GM12873 (cell line): ENCODE data around the gene COL9A2.

Experiments used
- TF ChIP-seq, protein P1 (sequence below): IDR thresholded peaks from 2 replicates; pipeline ENCODE4 v1.5.1; 2012; ENCODE audit warnings: low read depth, mild to moderate bottlenecking, moderate library complexity, low read length, control low read depth; ENCODE audit not compliant: insufficient read depth; ENCODE audit errors: missing control alignments

The COL9A2 gene

DNA sequence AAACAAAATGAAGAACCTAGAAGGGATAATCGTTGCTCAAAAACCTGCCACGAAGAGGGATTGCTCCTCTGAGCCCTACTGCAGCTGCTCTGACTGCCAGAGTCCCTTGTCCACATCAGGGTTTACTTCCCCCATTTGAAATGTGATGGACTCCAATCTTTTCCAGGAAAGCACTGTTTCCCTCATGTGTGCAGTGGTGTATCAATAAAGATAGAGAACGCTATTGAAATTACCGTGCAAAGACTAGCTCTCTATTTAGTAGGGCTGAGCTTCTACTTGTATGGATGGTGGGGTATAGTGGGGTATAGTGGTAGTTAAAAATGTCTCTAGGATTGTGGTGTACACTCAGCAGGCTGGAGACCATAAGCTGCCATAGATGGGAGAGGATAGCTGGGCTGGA, 65.6 kb downstream of the COL9A2 start:
- TF ChIP-seq, protein P1, sequence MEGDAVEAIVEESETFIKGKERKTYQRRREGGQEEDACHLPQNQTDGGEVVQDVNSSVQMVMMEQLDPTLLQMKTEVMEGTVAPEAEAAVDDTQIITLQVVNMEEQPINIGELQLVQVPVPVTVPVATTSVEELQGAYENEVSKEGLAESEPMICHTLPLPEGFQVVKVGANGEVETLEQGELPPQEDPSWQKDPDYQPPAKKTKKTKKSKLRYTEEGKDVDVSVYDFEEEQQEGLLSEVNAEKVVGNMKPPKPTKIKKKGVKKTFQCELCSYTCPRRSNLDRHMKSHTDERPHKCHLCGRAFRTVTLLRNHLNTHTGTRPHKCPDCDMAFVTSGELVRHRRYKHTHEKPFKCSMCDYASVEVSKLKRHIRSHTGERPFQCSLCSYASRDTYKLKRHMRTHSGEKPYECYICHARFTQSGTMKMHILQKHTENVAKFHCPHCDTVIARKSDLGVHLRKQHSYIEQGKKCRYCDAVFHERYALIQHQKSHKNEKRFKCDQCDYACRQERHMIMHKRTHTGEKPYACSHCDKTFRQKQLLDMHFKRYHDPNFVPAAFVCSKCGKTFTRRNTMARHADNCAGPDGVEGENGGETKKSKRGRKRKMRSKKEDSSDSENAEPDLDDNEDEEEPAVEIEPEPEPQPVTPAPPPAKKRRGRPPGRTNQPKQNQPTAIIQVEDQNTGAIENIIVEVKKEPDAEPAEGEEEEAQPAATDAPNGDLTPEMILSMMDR, result no peak
